Activated gamma-delta T cell (primary cell): ENCODE results near the gene SDSL.

Experiments
- DNase-seq: peaks from one replicate; lab custom pipeline; 2025; lab: John Stamatoyannopoulos, UW
- total RNA-seq, 2 donors: gene quantifications; one replicate each; lab custom pipeline; 2026; lab: John Stamatoyannopoulos, UW

Gene SDSL, protein sequence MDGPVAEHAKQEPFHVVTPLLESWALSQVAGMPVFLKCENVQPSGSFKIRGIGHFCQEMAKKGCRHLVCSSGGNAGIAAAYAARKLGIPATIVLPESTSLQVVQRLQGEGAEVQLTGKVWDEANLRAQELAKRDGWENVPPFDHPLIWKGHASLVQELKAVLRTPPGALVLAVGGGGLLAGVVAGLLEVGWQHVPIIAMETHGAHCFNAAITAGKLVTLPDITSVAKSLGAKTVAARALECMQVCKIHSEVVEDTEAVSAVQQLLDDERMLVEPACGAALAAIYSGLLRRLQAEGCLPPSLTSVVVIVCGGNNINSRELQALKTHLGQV
- total RNA-seq: 0.15 to 0.74 reads per million in 2 donors

DNA sequence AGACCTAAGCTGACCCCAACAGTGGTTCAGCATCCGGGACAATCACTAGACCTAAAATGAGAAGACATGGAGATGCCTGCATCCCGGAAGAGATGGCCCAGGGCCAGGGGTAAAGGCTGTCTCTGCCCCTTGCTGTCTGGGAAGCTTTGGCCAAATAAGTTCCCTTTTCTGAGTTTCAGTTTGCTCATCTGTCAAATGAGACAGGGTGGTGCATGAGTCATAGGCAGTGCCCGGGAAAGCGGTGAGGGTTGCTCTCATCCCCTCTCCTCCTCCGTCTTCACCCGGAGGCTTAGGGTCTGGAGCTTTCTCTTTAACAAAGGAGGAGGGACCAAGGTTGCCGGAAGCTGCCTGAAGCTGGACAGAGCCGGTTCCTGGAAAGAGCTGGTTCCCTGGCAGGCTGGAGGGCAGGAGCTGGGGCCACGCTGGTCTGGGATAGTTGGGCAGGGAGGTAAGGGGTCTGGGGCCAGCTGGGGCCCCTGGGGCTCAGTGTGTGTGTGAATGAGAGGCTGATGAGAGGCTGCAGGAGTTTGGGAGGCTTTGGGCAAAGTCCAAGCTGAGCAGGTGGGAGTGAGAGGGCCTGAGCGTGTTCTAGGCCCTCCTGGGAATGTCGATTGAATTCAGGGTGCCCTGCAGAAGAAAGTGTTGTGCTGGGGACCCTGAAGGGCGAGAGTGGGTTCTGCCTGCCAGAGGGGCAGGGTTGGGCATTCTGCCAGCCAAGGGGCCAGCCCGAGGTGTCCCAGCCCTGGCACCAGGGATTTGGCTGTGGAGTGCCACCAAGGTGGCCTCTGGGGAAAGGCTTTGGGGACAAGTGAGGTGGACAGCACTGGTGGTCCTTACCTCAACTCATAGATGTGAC is at the start of gene SDSL:
TSS of gene SDSL (plus strand) at position 351 of the 856 bp plus-strand sequence. CDS start 5,603 bp downstream, outside the sequence.
- DNase-seq: no peak

DNA sequence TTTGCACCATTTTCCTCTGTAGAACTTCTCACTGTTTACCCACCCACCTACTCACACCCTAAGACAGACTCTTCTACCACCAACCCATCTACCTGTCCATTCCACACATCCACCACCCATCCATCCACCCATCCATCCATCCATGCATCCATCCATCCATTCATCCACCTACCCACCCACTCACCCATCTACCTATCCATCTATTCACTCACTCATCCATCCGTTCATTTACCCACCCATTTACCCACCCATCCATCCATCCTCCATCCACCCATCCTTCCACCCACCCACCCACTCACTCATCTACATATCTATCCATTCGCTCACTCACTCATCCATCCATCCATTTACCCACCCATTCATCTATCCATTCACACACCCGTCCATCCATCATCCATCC is 48.7 kb upstream of the SDSL start:
- no peak for DNase-seq

DNA sequence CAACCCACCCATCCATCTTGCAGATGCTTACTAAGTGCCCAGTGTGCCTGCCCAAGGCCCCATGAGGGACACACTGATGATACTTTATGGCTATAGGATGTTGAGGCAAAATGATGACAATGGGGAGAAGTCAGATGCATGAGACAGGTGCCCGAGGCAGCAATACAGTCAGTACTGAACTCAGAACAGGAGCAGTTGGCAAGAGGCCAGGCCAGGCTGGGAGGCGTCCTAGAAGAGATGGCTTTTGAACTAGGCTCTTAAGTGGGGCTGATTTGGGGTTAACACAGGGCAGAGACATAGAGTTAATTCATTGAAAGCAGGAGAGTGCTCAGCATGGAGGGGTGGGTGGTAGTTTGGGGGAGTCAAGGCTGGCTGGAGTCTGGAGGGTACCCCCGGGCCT is 48.2 kb upstream of the SDSL start:
- no peak for DNase-seq

DNA sequence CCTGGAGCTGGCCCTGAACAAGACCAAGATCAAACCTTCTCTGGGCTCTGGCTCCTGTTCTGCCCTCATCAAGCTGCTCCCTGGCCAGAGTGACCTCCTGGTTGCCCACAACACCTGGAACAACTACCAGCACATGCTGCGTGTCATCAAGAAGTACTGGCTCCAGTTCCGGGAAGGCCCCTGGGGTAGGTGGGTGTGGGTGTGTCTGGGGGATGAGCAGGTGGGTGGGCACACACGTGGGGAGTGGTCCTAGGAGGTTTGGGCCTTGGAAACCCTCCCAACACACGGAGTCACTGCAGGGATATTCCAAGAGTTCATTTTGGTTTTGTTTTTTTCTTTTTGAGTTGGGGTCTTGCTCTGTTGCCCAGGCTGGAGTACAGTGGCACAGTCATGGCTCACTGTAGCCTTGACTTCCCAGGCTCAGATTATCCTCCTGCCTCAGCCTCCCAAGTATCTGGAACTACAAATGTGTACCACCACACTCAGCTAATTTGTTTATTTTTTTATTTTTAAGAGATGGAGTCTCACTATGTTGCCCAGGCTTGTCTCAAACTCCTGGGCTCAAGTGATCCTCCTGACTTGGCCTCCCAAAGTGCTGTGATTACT is 47.3 kb upstream of the SDSL start:
- no peak for DNase-seq

DNA sequence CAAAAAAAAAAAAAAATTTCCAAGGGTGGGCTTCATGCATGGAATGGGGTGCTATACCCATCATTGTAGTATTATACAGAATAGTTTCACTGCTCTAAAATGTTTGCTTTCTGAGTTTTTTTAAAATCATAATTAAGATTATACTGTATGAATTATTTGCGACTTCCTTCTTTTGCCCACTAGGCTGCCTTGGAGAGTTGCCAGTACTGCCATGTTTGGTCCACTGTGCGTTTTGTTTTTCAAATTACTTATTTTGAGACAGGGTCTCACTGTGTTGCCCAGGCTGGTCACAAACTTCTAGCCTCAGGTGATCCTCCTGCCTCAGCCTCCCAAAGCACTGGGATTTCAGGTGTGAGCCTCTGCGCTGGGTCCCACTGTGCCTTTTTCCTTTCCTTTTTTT is 43.9 kb upstream of the SDSL start:
- DNase-seq: no peak

DNA sequence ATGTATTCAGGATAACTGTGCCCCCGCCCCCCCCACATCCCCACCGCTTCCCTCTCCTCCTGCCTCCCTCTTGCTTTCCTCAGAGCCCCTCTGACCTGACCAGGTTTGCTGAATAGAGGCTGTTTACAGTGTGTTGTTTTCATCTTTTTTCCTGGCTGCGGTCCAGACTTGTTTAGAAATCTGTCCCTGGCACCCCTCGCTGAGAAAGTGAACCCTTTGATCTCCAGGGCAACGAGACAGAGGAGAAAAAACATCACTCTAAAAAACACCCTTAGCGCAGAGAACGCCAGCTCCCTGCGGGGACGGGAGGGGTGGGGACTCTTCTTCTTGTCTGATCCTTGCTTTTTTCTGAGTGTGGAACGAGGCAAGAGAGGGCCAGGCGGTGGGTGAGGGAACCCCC is 41.0 kb upstream of the SDSL start:
- no peak for DNase-seq

DNA sequence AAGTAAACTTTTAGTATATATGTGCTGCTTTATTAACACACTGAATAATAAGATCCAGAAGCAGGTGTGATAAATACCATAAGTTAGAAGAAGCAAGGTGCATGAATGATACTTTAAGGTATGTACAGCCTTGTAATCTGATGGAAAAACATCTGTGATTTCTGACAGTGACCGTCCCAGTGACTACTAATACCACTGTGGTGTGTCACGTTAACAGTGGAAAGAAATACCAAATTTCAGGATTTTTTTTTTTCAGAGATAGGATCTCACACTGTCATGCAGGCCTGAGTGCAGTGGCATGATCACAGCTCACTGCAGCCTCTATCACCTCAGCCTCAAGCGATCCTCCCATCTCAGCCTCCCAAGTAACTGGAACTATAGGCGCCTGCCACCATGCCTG is 40.0 kb upstream of the SDSL start:
- DNase-seq: no peak

DNA sequence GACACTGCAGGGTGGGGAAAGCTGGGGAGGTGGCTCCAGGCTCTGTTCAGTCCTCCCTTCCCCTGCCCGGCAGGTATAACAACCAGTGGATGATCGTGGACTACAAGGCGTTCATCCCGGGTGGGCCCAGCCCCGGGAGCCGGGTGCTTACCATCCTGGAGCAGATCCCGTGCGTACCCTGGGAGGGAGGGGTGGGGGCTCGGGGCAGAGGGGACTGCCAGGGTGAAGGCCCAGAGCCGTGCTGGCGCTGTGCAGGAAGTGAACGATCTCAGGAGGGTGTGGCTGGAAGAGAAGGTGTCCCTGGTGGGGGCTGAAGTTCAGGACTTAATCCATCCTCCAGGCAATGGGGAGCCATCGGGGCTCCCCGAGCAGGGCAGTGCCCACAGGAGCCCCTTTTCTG is 37.4 kb upstream of the SDSL start:
- DNase-seq: no peak

DNA sequence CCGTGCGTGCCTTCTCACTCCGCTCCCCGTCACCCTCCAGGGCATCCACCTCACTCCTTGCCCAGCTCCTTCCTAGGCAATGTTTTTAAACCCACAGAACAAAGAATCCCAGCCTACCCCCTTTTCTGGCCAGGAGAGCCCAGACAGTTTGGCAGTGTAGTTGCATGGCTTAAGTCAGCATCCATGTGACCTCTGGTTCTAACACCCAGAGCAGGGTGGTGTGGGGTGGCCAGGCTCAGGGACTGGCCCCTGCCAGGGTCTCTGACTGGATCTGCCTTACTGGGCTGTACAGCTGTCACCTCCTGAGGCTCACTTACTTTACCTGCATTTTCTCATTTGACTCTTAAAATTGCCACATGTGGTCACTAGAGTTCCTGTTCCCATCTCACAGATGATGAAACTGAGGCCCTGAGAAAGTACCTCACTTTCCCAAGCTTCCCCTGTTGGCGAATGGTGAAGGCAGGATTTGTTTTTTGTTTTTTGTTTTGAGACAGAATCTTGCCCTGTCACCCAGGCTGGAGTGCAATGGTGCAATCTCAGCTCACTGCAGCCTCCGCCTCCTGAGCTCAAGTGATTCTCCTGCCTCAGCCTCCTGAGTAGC is 36.8 kb upstream of the SDSL start:
- DNase-seq: no peak

DNA sequence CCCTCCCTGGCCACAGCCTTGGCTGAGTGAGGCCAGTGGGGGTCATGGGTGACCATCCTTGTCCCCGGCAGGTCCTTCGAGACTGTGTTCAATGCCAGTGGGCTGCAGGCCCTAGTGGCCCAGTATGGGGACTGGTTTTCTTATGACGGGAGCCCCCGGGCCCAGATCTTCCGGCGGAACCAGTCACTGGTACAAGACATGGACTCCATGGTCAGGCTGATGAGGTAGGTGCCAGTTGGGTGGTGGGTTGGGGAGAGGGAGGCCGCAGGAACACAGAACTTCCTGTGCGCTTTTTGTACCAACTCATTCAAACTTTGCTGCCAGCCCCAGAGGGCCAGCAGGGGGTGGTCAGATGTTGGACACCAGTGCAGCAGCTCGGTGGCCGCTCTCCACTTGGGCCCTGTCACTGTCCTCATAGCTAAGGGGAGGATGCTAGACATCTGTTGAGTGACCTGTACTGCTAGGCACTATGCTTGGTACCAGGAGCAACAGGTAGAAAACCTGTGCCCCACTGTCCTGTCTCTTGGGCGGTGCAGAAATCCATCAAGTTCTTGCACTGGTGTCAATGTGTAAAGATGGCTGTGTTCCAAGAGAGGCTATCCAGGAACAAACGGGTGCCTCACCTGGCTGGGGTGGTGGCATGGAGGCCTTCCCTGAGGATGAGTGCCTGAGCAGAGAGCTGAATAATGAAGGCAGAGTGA is 35.2 kb upstream of the SDSL start:
- DNase-seq: no peak

DNA sequence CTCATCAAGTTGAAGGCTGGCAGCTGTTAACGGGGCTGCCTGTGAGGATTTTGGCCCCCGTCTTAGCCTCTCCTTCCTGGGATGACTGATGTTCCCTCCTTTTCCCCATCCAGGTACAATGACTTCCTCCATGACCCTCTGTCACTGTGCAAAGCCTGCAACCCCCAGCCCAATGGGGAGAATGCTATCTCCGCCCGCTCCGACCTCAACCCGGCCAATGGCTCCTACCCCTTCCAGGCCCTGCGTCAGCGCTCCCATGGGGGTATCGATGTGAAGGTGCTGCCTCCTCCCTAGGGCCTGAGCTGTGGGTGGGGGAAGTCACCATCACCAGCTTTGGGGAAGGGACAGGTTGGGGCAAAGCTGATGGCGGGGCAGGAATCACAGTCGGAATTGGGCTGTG is 34.5 kb upstream of the SDSL start:
- DNase-seq: no peak

DNA sequence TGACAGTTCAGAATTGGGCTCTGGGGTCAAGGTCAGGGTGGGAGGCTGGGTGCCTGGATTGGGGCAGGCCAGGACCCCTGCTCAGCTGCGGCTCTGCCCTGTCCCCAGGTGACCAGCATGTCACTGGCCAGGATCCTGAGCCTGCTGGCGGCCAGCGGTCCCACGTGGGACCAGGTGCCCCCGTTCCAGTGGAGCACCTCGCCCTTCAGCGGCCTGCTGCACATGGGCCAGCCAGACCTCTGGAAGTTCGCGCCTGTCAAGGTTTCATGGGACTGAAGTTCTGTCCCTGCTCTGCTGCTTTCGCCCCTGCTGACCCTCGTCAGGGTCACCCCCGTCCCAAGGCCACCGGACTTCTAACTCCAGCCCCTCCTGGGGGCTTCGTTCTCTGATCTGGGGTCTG is 33.8 kb upstream of the SDSL start:
- no peak for DNase-seq

DNA sequence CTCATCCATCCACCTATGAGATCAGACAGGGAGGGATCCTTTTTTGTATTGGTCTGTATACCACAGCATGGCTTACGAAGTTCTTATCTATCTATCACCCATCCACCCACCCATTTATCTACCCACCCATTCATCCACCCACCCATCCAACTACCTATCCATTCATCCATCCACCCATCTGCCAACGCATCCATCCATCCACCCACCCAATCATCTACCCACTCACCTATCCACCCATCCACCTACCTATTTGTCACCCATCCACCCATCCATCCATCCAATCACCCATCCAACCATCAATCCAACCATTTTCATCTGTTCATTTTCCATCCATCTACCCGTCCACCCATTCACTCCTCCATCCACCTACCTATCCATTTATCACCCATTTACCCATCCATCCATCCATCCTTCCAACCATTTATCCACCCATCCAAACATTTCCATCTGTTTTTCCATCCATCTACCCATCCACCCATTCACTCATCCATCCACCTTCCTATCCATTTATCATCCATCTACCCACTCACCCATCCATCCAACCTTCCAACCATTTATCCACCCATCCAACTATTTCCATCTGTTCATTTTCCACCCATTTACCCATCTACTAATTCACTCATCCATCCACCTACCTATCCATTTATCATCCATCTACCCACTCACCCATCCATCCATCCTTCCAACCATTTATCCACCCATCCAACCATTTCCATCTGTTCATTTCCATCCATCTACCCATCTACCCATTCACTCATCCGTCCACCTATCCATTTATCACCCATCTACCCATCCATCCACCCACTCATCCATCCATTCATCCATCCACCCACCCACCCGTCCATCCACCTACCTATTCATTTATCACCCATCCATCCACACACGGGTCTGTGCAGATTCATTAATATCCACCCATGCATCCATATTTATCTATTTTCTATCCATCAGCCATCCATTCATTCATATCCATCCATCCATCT is 31.8 kb upstream of the SDSL start:
- no peak for DNase-seq

DNA sequence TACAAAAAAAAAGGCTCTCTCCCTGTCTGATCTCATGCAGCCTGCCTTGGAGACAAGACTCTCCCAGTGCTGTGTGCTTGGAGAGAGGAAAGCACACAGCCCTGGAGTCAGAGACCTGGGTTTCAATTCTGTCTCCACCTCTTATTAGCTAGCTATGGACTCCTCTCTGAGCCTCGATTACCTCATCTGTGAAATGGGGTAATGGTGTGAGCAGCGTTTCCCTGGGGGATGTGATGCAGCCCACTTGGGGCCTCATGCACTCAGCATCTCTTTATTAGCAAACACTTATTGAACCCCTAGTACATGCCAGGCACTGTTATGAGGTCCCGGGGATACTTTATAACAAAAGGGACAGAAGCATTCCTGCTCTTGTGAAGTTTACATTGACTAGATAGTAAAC is 31.0 kb upstream of the SDSL start:
- no peak for DNase-seq

DNA sequence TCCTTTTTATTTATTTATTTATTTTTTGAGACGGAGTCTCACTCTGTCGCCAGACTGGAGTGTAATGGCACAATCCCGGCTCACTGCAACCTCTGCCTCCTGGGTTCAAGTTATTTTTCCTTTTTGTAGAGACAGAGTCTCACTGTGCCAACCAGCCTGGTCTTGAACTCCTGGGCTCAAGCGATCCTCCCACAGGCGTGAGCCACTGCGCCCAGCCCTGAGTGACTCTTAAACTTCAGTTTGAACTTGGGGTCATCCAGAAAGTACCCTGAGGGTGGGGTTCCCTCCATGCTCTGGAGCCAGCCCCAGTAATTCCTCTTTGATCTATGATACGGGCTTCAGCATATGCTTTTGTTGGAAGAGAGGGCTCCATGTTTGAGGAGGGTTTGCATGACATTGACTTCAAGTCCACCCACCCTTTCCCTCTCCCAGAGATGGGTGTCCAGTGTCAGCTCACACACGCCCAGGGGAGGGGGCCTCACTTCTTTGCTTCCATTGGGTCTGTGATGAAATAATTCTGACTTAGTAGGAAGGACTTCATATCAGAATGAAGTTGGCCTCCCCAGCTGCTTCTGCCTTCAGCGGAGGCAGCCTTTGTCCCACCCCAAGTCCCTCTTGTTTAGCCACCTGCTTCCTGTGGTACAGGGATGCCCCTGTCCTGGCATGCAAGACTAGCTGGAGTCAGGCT is 30.4 kb upstream of the SDSL start:
- DNase-seq: no peak

DNA sequence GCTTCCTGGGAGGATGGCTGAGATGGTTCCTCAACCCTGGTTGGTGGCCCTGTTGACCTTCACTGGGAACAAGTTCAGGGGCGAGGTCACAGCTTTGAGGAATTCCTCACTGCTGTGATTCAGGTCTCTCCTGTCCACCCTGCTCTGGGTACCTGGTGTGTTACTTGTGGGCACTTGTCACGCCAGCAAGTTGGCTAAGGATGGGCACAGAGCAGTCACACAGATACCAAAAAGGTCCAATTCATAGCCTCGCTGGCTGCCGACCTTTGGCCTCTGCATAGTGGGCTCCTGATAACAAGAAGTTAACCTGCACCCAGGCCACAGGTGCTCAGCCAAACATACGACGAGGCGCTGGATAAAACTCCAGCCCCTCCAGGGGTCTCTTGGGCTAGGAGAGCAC is 29.7 kb upstream of the SDSL start:
- no peak for DNase-seq

DNA sequence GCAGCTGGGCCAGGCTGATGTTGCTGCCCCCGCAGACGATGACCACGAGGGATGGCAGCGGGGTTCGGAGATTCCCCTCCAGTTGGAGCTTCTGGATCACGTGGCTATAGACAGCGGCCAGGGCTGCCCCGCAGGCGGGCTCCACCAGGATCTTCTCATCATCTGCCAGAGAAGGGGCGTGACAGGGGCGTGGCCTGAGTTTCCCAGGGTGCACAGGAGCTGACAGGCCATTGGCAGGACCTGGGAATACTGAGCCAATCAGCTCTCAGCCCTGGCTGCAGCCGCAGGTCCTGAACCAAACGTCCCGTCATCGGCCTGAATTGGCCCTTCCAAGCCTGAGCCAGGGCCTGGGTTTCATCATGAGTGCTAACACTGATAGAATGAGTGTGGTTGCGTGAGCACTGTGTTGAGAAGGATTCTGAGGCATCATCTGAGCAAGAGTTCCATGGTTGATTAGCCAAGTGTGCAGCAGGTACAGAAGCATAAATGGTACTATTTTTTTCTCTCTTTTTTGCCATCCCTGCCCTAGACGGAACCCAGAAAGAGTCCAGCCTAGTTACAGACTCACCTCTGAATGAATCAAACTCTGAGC is 29.1 kb upstream of the SDSL start:
- no peak for DNase-seq

DNA sequence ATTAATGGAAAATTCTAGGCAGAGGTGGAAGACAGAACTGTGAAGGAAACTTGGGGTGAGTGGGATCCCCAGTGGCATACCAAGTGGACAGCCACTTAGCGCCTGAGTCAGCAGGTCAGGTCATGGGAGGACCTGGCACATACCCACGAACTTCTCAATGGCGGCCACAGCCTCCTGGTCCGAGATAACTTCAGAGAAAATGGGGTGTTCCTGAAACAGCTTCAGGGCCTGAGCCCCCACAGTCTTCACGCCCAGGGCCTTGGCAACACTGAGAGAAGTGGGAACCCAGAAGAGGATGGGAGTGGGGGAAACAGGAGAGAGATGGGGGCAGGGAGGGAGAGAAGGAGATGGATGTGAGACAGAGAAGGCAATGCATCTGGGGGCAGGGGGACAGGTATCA is 28.4 kb upstream of the SDSL start:
- no peak for DNase-seq

DNA sequence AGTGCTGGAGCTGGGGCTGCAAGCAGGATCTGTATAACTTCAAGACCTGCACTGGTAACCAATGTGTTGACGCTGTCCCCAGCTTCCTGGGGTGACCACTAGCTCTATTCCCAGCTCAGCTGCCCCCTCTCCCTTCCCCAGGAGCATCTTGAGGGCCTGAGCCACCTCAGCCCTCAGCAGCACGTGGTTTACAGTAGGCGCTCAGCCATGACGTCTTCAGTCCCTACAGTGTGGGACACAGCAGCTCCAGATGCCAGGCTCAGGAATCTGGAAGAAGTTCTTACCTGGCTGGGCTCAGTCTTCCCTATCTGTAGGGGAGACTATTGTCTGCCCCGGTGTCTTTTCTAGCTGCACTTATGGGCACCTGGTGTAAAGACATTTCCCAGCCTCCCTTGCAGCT is 27.1 kb upstream of the SDSL start:
- no peak for DNase-seq

DNA sequence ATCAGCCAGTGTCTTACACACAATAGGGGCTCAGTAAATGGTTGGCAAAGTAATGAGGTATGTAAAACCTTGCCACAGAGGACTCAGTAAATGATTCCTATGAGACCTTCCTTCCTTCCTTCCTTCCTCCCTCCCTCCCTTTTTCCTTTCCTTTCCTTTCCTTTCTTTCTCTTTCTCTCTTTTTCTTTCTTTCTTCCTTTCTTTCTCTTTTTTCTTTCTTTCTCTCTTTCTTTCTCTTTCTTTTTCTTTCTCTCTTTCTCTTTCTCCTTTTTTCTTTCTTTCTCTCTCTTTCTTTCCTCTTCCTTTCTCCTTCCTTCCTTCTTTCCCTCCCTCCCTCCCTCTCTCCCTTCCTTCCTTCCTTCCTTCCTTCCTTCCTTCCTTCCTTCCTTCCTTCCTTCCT is 26.0 kb upstream of the SDSL start:
- no peak for DNase-seq
